ENCODE results near the gene CEACAM21. TPM values are rescaled to one million over a fixed set of nuclear protein-coding genes. Genes with fewer than 3 reads are reported as not detected.
A peak's percentile ranks its signal among the peaks of the same experiment; 100 is the strongest.

The CEACAM21 gene
- total and polyA plus RNA-seq, 12 donors = 0.26 to 3.3 (median 0.57) TPM; not detected in 1

DNA sequence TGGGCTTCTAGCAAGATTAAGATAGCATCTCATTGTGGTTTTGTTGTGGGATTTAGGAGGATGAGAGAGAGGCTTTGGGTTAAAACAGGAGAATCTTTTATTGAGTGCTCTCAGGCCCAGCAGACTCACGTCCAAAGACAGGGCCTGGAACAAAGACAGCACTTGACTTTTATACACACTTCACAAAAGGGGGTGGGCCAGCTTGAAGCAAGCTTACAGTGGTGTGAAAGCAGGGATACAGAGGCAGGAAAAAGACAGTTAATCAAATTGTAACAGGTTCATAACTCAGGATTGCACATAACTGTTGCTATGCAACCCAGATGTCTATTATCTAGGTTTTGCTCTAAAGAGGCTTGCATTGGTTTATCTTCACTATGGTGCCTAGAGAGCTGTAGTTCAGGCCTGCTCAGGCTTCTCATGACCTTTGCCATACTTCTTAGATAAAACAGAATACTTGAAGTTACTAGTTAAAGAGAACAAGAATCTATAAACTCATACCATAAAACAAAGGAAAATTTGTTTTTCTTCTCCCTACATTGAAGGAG, 42.2 kb upstream of the CEACAM21 start:
- DNase-seq = no peak
- 21 to 39% methylated on average over 1 of the region's 1 CpG for WGBS, 2 donors
- intact Hi-C loops (cut with DNase I) = loop anchor here in 2 of 10 donors (2.0 to 5.0 kb wide), 2 partner anchors 76 to 85 kb away; no protein-coding TSS in a partner anchor
- H3K27me3 ChIP-seq = peaks cover 0 to 6% (median 0%) of the 10 kb centered on the region in 7 donors
- no peak overlapping the region for H3K27ac ChIP-seq
- no peak for ATAC-seq
- H3K4me3 ChIP-seq = no peak overlapping the region
- H3K9me3 ChIP-seq = peaks cover 0 to 24% (median 13%) of the 10 kb centered on the region in 11 donors
- TF ChIP-seq, protein P1, sequence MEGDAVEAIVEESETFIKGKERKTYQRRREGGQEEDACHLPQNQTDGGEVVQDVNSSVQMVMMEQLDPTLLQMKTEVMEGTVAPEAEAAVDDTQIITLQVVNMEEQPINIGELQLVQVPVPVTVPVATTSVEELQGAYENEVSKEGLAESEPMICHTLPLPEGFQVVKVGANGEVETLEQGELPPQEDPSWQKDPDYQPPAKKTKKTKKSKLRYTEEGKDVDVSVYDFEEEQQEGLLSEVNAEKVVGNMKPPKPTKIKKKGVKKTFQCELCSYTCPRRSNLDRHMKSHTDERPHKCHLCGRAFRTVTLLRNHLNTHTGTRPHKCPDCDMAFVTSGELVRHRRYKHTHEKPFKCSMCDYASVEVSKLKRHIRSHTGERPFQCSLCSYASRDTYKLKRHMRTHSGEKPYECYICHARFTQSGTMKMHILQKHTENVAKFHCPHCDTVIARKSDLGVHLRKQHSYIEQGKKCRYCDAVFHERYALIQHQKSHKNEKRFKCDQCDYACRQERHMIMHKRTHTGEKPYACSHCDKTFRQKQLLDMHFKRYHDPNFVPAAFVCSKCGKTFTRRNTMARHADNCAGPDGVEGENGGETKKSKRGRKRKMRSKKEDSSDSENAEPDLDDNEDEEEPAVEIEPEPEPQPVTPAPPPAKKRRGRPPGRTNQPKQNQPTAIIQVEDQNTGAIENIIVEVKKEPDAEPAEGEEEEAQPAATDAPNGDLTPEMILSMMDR (IDR thresholded peaks at IDR 0.05) = no peak
- H3K4me1 ChIP-seq = peaks cover 0 to 59% (median 16%) of the 10 kb centered on the region in 9 donors
- no peaks in the 10 kb centered on the region for H3K36me3 ChIP-seq

DNA sequence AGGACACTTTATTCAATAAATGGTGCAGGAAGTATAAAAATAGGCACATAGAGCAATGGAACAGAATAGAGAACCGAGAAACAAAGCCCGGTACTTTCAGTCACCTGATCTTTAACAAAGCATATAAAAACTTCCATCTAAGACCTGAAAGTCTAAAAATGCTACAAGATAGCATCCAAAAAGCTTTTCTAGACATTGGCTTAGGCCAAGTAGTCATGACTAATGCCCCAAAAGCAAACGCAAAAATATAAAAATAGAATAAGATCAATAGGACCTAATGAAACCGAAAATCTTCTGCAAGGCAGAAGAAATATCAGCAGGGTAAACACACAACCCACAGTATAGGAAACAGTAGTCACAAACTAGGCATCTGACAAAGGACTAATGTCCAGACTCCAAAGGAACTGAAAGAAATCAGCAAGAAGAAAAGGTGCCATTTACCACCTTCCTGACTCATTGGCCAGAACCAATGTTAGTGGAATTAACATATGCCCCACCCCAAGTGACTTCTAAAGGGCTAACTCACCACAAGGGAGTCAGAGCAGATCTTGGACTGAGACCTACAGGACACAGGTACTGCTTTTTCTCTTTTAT, 40.8 kb upstream of the CEACAM21 start:
- no peaks in the 10 kb centered on the region for H3K36me3 ChIP-seq
- peak overlapping the region in 1 of 10 donors; percentile 17 for H3K4me3 ChIP-seq
- 46 to 58% methylated on average over 4 of the region's 4 CpGs for WGBS, 2 donors
- ATAC-seq = no peak
- TF ChIP-seq, protein P1 (IDR thresholded peaks at IDR 0.05) = no peak
- H3K9me3 ChIP-seq = peaks cover 0 to 16% (median 3%) of the 10 kb centered on the region in 11 donors
- peaks cover 0 to 54% (median 16%) of the 10 kb centered on the region in 9 donors for H3K4me1 ChIP-seq
- peaks cover 0 to 14% (median 2%) of the 10 kb centered on the region in 7 donors for H3K27me3 ChIP-seq
- intact Hi-C loops (cut with DNase I) = loop anchor here in 3 of 10 donors (2.0 to 5.0 kb wide), 2 partner anchors 86 to 88 kb away; no protein-coding TSS in a partner anchor
- H3K27ac ChIP-seq = peak overlapping the region in 7 of 10 donors; percentile 8 to 66 (median 32)
- no peak for DNase-seq

DNA sequence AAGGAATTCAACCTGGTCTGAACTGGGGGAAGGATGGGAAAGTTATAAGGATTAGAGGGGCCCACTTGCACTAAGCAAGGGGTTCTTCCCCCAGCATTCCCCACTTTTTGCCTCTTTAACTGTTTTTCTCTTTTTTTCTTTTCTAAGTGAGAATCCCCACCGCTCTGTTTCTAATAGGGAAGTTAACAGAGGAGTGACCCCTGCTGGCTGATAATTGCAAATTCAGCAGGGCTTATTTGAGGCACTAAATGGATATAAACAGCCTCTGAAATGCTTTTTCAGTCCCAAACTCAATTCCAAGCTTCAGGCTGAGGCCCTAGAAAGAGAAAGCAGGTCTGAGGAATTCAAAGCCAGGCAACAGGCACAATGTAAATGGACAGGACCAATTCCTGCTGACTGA, 38.2 kb upstream of the CEACAM21 start:
- intact Hi-C loops (cut with DNase I) = loop anchor here in 5 of 10 donors (1.0 to 5.0 kb wide), 3 partner anchors 88 to 90 kb away; no protein-coding TSS in a partner anchor
- ATAC-seq (peak in 1 of 8 donors; percentile 52), DNase-seq (no peak)
- Histone ChIP-seq H3K9me3 (peaks cover 0 to 4% (median 0%) of the 10 kb centered on the region in 11 donors), H3K4me3 (no peak overlapping the region), H3K27ac (no peak overlapping the region), H3K4me1 (peaks cover 0 to 32% (median 7%) of the 10 kb centered on the region in 9 donors), H3K36me3 (no peaks in the 10 kb centered on the region), H3K27me3 (peaks cover 0 to 26% (median 5%) of the 10 kb centered on the region in 7 donors)
- WGBS, 2 donors = 45 to 56% methylated on average over 1 of the region's 1 CpG
- TF ChIP-seq, protein P1 (IDR thresholded peaks at IDR 0.05) = peak; percentile 29 to 65 (median 53)

DNA sequence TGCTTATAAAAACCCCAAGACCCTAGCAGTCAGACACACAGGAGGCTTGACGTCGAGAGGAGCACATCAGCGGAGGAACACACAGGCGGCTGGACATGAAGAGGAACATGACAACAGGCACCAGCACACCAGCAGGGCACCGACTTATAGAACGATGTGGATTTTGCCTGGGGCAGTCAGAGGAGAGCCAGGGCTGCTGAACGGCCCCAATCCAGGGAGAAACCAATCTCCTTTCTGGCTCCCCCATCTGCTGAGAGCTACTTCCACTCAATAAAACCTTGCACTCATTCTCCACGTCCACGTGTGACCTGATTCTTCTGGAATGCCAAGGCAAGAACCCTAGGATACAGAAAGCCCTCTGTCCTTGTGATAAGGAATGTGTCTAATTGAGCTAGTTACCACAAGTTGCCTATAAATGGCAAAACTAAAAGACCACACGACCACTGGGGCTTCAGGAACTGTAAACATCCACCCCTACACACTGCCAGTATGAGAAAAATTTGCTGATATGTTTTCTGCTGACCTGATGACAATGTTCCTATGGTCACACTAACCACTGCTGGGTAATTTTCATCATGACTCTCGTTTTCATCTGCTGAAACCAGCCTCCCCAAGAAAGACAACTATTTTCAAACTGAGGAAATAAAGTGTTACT, 35.8 kb upstream of the CEACAM21 start:
- H3K4me3 ChIP-seq = no peak overlapping the region
- DNase-seq (no peak), ATAC-seq (no peak)
- 52% methylated on average over 11 of the region's 11 CpGs for WGBS, 2 donors
- H3K9me3 ChIP-seq = peaks cover 0 to 4% (median 0%) of the 10 kb centered on the region in 11 donors
- no peaks in the 10 kb centered on the region for H3K36me3 ChIP-seq
- no peak overlapping the region for H3K27ac ChIP-seq
- TF ChIP-seq, protein P1 (IDR thresholded peaks at IDR 0.05) = no peak
- peaks cover 0 to 26% (median 5%) of the 10 kb centered on the region in 7 donors for H3K27me3 ChIP-seq
- peaks cover 0 to 16% (median 3%) of the 10 kb centered on the region in 9 donors for H3K4me1 ChIP-seq
- intact Hi-C loops (cut with DNase I) = no loop called here
